ENCODE data around the gene PCBP4.

DNA sequence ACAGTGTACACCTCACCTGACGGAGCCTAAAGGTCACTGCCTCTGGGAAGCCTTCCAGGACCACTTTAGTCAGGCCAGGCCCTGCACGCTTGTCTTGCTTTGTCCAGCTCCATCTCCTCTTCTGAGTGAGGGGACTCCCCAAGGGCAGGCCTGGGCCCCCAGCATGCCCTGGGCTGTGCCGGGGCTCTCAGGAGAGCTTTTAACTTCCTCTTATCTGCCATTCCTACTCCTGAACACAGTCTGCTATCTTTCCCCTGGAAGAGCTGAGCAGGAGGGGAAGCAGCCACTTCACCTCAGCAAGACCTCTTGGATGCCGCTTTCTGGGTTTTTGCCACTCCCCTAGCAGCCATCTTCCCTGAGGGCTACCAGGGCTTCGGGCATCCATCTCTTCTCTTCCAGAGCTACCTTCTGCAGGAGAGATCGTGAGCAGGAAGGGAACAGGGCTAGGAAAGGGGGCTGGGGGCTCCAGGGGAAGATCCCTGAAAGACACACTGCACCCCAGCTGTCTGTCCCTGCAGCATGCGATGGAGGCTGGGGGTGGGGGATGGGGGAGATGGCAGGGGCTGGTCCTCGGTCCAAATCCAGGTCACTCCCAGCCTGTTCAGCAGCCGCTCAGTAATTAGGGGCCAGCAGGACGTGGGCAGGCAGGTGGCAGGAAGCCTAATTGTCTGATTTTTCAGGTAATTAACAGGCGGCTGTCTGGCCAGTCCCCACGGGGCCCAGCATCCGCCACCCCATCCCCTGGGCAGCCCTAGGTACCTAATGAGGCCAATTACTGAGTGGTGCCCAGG is 48.4 kb upstream of the PCBP4 start:
- TF ChIP-seq POLR2AphosphoS5 (IDR thresholded peaks at IDR 0.05; ENCODE audit: low read depth, low read length) (no peak), POLR2A (IDR thresholded peaks at IDR 0.05; ENCODE audit: low read depth, low read length) (no peak)
